AG20443 (cell line): ENCODE measurements around the gene RHO.
"Not testable (repeated sequence)": the region's sequence is repeated elsewhere in the genome, so short reads cannot be mapped to it uniquely, and the experiment has no call there.

Experiments used
- DNase-seq: peaks from one replicate; pipeline ENCODE4 v3.0.0; 2012; ENCODE audit warnings: low spot score, mixed read lengths

Gene RHO

DNA sequence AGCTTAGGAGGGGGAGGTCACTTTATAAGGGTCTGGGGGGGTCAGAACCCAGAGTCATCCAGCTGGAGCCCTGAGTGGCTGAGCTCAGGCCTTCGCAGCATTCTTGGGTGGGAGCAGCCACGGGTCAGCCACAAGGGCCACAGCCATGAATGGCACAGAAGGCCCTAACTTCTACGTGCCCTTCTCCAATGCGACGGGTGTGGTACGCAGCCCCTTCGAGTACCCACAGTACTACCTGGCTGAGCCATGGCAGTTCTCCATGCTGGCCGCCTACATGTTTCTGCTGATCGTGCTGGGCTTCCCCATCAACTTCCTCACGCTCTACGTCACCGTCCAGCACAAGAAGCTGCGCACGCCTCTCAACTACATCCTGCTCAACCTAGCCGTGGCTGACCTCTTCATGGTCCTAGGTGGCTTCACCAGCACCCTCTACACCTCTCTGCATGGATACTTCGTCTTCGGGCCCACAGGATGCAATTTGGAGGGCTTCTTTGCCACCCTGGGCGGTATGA, at the start of gene RHO:
Gene RHO, plus strand, starts transcription at position 51 of the 512 bp plus-strand sequence. Its CDS starts 95 bp downstream, at position 146.
- no peak for DNase-seq

DNA sequence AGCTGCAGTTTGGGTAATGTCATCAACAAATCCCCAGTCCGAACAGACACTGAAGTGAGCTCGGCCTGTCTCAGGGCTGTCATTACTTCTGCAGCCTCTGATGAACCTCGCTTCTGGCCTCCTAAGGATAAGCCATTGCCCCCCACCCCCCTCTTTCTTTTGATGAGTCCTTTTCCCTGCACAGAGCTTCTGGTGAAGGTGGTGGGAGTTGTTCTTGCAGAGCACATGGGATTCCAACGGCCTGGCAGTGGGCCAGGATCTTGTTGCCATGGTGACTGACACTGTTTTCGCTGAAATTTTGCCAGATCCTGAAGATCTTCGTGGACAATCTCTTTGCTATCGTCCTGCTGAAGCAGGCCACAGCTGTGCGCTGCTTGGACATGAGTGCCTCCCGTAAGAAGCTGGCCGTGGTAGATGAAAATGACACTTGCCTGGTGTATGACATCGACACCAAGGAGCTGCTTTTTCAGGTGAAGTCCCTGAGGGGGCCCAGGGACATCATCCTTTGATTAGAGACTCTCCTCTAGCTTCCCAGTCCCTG, 47.1 kb upstream of the RHO start:
- not testable (repeated sequence) for DNase-seq

DNA sequence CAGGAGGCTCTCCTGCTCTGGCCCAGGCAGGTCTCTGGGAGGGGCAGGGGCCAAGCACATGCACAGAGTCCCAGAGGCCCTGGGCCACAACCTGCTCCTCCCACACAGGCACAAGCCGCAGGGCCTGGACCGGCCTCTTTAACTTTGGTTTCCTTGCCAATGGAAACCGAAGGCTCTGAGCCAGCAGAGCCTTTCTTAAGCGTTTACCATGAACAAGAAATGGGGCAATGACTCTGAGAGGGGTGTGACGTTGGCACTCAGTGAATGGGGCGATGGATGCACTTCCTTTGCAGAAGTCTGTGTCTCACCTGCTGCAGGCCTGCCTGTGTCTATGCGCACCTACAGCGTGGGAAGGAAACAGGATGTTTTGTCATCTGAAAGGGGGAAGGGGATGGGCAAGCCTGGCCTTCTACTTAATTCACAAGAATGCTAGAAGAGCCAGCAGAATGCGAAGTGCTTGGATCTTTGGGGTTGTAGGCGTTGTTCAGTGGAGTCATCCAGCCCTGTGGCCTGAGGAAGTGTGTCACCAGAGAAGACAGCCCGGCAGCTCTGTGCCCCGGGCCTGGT, 46.6 kb upstream of the RHO start:
- peak; percentile 70 for DNase-seq

DNA sequence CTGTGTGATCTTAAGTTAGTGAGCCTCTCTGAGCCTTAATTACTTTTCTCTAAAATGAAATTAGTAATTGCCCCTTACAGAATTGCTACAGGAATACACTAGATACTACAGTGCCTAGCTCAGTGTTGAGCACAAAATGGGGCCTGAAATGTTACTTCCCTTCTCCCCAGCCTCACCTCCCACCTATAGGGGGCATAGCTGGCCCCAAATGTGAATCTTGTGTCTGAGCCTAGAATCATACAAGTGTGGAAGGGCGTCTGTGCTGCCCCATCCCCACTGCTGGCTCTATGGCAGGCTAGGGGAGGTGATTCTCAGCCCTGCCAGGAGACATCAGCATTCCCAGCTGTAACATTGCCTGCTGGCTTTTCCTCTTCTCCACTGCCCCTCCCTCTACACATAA, 45.7 kb upstream of the RHO start:
- no peak for DNase-seq

DNA sequence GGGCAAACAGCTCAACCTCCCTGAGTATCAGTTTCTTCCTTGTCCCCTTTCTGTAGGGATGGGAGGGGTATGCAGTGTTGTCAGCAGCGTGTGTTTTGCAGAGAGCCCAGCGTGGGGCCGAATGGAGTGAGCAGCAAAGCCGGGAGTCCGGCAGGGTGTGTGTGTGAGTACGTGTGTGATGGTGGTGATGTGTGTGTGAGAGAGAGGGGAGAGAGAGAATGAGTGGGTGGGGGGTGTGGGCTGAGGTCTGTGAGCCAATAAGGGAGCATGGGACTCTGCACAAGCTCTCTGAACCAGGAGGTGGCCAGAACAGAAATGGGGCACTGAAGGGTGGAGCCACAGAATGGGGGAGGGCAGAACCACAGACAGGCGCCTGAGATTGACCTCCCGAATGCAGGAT, 44.6 kb upstream of the RHO start:
- no peak for DNase-seq

DNA sequence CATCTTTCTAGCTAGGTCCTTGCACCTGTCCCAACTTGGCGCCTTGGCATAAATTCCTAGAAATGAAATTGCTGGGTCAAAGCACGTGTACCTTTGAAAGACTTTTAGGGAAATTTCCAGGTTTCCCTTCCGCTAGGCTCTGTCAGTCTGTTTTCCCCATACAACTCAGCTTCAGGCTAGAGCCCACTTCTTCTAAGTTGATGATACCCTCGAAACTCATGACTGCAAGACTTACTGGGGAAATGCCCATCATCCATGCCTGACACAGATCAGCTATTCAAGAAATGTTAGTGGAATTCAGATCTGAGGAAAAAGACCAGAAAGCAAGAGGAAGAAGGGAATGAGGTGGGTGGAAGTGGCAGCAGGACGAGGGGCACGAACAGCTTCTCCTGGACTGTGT, 43.3 kb upstream of the RHO start:
- not testable (repeated sequence) for DNase-seq

DNA sequence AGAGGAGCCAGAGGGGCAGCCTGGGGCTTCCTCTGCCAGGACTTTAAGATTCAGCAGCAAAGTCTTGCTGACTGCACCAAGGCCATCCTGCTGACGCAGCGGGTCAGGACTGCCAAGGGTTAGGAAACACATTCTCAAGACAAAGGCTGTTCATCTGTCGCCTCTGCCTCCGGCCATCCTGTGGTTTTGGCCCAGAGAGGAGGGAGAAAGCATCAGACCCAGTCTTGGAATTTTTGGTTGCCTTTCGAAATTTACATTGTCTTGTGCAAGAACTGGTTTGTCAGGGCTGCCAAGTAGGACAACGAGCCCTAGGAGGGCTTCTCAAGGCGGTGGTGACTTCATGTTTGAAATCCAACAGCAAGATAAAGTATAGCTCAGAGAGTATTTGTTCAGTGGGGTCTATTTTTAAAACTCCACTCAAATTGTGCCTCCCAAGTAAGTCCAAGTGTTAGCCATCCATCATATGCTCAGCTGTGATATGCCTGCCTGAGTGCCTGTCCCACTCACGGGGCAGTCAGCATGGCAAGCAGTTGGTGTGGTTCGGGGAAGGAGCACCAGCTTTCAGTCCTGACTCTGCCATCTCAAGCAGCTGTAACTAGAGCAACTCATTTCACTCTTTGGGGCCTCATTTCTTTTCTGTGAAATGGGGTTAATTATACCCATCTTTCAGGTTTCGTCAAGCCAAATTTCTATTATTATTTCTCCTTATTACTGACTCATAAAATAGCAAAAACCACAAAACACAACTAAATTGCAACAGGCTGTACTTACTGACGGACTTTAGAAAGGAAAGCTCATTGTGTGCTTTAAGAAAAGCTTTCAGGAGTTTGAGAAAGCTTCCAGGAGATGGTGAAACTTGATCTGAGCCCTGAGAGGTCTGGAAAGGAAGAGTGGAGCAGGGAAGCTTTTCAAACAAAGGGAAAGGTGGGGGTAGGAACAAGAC, 42.4 kb upstream of the RHO start:
- DNase-seq, result peak; percentile 95

DNA sequence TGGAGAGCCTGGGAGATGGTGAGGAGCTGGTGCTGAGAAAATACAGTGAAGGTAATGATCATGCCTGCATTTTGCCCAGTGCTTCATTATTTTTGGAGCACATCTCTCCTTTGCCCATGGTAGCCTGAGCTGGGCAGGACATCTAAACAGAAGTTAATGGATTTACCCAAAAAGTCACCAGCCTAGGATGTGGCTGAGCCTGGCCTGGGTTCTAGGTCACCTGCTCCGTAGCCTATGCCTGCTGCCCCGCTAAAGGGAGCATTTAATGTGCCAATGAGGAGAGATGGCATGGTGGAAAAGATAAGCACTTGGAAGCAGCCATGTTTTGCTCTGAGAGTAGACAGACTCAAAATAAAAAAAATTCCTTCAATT, 41.8 kb upstream of the RHO start:
- no peak for DNase-seq

DNA sequence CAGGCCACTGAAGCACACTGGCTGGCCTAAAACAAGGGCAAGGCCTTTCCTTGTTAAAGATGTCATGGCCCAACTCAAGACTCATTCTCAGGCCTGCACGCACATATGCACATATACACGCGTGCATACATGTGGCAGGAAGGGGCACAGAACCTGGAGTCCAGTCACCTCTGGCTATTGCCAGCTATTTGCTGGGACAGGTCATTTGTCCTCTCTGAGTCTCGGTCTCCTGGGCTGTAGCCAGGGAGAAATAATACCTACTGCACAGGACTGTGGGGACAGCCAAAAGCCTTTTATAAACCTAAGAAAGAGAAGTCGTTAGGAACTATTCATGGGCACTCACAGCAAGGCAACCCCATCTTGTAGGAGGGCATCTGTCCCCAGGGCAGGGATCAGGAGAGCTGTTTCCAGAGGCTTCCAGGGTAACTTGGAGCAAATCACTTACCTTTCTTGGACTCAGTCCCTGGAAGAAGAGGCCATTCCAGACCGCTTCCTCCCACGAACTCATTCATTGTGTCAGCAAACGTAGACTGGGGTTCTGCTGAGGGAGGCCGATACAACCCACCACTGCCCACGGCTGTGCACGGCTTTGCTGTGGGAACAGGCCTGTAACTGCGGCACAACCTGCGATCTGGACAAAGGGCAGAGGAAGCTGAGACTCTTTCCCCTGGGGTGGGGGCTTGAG, 41.1 kb upstream of the RHO start:
- DNase-seq, result no peak

DNA sequence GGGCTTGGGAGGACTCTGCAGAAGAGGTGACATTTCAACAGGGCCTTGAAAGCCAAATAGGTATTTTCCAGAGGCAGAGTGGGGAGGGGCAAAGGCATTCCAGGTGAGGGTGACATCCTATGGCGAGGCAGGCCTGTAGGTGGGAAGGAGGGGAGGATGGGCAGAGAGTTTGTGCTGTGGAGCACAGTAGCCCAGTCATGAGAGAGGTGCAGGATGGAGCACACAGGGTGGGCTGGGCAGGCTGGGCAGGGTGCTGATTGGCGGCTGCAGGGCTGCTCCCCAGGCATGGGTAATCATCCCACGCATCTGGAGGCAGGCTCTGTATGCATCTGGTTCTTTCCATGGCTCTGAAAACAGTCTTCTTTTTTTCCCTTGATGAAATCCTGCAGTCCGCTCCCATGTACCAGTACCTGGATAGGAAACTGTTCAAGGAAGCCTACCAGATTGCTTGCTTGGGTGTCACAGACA, 40.5 kb upstream of the RHO start:
- DNase-seq, result not testable (repeated sequence)

DNA sequence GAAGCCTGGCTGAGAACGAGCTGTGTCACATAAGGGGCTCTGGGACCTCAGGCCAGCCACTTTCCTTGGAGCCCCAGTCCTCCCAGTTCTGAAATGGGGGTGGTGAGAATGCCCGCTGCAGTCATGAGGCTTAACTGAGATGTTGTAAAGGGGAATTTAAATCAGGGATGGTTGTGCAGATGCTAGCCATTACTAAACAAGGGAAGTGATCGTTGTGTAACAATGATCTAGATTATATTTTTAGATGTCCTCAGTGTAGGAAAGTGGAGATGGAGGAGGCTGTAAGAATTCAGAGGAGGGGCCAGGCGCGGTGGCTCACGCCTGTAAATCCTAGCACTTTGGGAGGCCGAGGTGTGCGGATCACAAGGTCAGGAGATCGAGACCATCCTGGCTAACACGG, 39.2 kb upstream of the RHO start:
- not testable (repeated sequence) for DNase-seq

DNA sequence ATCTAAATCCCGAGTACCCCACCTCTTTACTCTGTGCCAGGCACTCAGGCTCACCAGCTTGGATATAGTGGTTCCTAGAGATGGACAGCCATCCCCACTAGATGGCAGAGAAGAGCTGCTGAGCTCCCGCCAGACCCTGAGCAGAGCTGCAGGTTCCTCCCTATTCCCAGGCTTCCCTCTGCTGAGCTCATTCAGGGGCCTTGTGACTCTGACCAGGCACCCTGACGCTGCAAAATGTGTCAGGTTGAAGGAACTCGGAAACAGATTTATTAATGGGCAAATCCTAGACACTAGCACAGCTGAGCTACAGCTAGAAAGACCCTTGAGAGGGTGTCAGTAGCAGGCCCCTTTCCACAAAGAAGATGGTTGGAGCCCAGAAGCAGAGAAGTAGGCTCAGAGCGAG, 38.2 kb upstream of the RHO start:
- DNase-seq, result peak; percentile 93

DNA sequence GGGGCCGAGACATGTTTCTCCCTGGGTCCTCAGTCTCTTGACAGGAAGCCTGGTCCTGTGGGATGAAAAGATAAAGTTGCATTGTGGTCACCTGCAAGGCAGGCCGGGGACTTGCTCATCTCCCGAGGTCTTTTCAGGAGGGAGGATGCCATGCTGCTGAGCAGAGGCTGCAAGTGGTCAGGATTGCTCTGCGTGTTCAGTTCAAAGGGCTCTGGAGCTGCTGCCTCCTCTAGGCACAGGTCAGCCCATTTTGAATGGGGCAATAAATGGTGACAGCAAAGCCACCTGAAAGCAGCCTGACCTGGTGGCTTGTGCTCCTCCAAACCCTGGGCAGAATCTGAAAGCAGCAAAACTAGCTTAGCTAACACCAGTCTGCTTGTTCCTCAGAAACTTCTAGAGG, 37.4 kb upstream of the RHO start:
- not testable (repeated sequence) for DNase-seq

DNA sequence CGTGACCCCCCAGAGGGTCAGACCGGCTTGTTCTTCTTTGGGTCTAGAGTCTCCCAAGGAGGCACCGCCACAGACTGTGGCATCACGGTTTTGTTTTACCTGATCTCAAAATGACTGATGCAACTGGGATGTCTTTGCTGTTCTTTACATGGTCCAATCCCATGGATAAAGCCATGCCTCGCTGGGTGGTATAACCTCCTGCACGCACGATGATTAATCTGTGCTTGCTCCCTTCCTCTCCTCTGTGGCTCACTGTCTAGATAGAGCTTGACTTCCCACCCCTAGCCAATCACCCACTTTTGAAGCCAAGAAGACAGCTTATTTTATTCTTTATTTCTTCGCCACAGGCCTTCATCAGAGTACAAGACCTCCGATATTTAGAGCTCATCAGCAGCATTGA, 36.6 kb upstream of the RHO start:
- DNase-seq, result no peak

DNA sequence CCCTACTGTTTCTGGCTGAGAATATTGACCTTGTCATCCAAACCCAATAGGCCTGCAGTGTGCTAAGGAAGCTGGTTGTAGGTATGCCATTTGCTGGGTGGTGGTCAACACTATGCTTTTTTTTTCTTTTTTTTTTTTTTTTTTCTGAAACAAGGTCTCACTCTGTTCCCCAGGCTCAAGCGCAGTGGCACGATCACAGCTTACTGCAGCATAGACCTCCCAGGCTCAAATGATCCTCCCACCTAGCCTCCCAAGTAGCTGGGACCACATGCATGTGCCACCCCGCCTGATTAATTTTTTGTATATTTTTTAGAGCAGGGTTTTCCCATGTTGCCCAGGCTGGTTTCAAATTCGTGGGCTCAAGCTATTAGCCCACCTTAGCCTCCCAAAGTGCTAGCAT, 35.7 kb upstream of the RHO start:
- no peak for DNase-seq

DNA sequence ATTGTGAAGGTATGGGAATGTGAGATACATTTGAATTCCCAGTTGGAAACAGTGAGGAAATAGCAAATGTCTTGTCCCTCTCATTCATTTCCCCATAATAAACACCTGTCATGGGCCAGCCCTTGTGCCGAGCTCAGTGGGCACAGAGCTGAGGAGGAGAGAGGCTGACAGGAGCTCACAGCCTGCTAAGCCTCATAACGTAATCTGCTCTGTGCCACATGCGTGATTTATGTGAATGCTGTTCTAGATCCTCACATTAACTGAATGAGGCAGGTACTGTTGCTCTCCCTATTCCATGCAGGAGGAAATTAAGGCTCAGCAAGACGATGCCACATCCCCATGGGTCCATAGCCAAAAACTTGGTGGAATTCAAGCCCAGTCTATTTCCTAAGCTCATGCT, 35.2 kb upstream of the RHO start:
- DNase-seq, result no peak

DNA sequence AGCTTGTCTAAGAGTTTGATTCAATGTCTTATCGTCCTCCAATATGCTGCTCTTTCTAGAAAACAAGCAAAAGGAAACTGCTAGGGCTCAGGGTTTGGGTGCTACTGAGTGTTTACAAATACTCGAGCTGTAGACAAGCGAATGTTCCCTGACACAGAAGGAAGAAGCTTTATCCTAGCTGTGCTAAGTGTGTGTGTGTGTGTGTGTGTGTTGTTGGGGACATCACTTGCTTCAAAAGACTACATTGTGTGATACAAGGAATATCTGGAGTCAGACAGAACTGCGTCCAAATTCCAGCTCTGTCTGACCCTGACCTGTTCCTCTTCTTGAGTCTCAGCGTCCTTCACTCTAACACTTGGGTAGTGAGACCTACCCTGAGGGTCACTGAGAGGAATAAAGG, 33.9 kb upstream of the RHO start:
- not testable (repeated sequence) for DNase-seq

DNA sequence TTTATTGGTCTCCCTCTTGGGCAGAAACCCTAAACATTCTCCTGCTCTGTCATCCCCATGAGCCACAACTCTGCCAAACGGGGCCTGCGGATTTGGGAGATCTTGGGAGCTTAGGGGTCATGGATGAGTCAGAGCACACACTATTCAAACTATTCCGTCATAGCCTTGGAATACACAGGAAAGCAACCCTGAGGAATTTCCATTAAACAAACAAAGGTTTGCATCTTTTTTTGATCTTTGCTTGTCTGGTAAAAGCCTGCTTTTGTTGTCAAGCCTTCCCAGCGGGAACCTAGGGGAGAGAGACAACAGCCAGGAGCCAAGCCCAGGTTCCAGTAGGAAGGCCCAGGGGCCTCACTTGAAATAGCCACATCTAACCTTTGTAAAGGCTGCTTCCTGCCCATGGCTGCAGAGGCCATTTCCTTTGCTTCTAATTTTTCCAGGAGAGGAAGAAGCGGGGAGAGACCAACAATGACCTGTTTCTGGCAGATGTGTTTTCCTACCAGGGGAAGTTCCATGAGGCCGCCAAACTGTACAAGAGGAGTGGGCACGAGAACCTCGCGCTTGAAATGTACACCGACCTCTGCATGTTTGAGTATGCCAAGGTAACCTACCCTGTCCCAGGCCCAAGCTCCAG, 33.3 kb upstream of the RHO start:
- DNase-seq, result not testable (repeated sequence)

DNA sequence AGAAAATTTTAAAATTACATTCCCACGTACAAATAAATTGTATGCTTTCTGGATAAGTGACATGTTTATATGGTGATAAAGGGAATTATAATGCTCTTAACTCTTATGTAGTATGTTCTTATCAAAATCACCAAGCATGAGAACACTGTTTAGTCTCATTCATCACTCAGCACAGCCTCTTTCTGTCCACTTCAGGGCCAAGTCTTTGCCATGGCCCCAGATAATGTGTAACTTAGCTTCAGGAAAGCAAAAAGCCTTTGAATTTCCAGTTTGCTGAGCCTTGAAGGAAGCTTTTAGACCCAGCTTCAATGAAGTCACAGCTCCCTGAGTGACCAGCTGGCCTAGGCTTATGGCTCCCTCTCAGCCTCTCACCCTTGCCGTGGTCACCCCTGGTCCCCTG, 30.6 kb upstream of the RHO start:
- DNase-seq, result not testable (repeated sequence)

DNA sequence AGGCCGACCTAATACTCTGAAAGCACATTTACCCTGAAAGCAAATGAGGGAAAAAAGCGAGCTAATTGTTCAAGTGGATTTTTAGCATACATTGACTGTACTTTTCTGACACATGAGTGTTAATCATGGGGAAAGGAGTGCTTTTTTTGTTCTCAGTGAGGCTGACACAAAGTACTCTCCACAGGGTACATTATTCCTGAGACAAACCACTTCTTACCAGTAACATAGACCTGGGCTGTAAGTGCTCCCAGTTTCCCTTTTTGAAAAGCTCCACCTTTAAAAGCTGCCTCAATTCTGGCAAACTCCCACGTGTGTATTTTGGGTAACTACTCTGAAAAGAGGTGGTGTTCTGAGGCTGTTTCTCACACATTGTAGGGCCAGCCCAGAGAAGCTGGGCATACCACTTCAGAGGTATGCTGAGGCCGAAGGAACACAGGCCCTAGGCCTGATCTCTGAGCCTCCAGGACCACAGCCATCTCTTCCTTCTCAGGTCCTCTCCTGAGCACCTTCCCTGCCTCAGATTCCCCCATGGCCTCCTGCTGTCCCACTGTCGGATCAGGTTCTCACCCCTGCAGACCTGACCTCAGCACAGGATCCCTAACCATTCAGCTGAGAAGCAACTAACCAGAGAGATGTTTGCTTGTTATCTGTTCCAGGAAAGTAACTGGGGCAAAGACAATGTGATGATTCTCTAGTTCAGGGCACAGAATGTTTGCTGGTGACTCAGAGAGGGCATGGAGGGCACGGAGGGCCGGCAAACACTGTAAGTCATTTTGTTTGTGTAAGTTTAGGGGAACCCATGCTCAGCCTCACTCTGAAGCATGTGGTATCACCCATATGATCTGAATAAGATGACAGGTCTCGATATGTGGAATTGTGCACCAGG, 29.6 kb upstream of the RHO start:
- DNase-seq, result not testable (repeated sequence)
